Endothelial cell of umbilical vein (primary cell): ENCODE results near the gene TRIM14. TPM values are rescaled to one million over a fixed set of nuclear protein-coding genes. Genes with fewer than 3 reads are reported as not detected.

Experiments
- BruUV-seq: library from RNA; stranded (reverse); fragments of 400-500 nt; replicated peaks from 2 replicates; lab custom pipeline; 2021; lab: Mats Ljungman, UMichigan
- CTCF ChIA-PET: fragments of 300-600, 350-600 bp; sonication (Branson Sonifier 250); formaldehyde crosslinking; loops from one replicate; lab custom pipeline; 2021; ENCODE audit warnings: antibody characterized with exemption, inconsistent platforms; lab: Charles Lee
- POLR2A ChIA-PET: fragments of 300-600, 350-600 bp; sonication (Branson Sonifier 250); formaldehyde crosslinking; loops from one replicate; lab custom pipeline; 2021; ENCODE audit warnings: antibody characterized with exemption, inconsistent platforms; lab: Charles Lee
- DNase-seq: peaks from one replicate; pipeline ENCODE4 v3.0.0-alpha.2; 2011; ENCODE audit warnings: low read depth, low spot score
- FAIRE-seq: peaks from 2 replicates; lab custom pipeline; 2011; peaks lifted over from hg19 to GRCh38; lab: Jason Lieb, UNC
- H2AFZ ChIP-seq: 2 replicates; pipeline ENCODE4 v1.6.0; 2012; ENCODE audit warnings: low read depth, low read length, control low read depth, inconsistent platforms
- H3K27ac ChIP-seq: 2 replicates; pipeline ENCODE4 v1.5.1; 2011; ENCODE audit warnings: low read depth, mild to moderate bottlenecking, control low read depth, low read length, moderate library complexity; ENCODE audit not compliant: insufficient read depth
- H3K27me3 ChIP-seq, 2 experiments: 2 replicates each; pipeline versions ENCODE4 v1.6.0 to v1.6.1; 2011; ENCODE audit warnings: low read length in 2 of 2, mixed read lengths in 1 of 2; ENCODE audit not compliant: control insufficient read depth in 2 of 2, insufficient read depth in 2 of 2
- H3K36me3 ChIP-seq, 2 experiments: 2 replicates in 1 of 2; 3 replicates in 1 of 2; pipeline ENCODE4 v1.5.1; 2011; ENCODE audit warnings: low read length in 2 of 2, mild to moderate bottlenecking in 1 of 2, moderate library complexity in 1 of 2; ENCODE audit not compliant: control insufficient read depth in 2 of 2, insufficient read depth in 2 of 2; ENCODE audit errors: extremely low read depth in 1 of 2
- H3K4me1 ChIP-seq: 3 replicates; pipeline ENCODE4 v1.5.1; 2011; ENCODE audit warnings: mild to moderate bottlenecking, low read length; ENCODE audit not compliant: control insufficient read depth, insufficient read depth; ENCODE audit errors: extremely low read depth
- H3K4me2 ChIP-seq: 2 replicates; pipeline ENCODE4 v1.6.1; 2011; ENCODE audit warnings: low read length, control low read depth, mixed read lengths; ENCODE audit not compliant: insufficient read depth
- H3K4me3 ChIP-seq, 3 experiments: fragments of 200-600 bp in 1 of 3; sonication (generic), shearing (Covaris generic) in 1 of 3; replicated peaks in 1 of 3; 2 replicates each; pipeline ENCODE4 v1.5.1; 2011 to 2016; ENCODE audit warnings: control low read depth in 3 of 3, low read length in 3 of 3, mild to moderate bottlenecking in 2 of 3, inconsistent platforms in 1 of 3, low read depth in 1 of 3, moderate library complexity in 1 of 3; ENCODE audit not compliant: insufficient read depth in 1 of 3
- H3K79me2 ChIP-seq: 2 replicates; pipeline ENCODE4 v1.6.0; 2012; ENCODE audit warnings: low read length, inconsistent platforms; ENCODE audit not compliant: control insufficient read depth, insufficient read depth
- H3K9ac ChIP-seq: replicated peaks from 2 replicates; pipeline ENCODE3; 2011; ENCODE audit warnings: low read length, control low read depth; ENCODE audit not compliant: insufficient read depth; ENCODE audit errors: extremely low read depth
- H3K9me1 ChIP-seq: replicated peaks from 3 replicates; pipeline ENCODE4 v1.6.0; 2011; ENCODE audit warnings: mild to moderate bottlenecking, low read length; ENCODE audit not compliant: control insufficient read depth, insufficient read depth; ENCODE audit errors: extremely low read depth
- H3K9me3 ChIP-seq: replicated peaks from 2 replicates; pipeline ENCODE4 v1.5.1; 2012; ENCODE audit warnings: low read length, inconsistent platforms; ENCODE audit not compliant: control insufficient read depth, insufficient read depth
- H4K20me1 ChIP-seq: replicated peaks from 2 replicates; pipeline ENCODE3; 2011; ENCODE audit warnings: mild to moderate bottlenecking, low read length; ENCODE audit not compliant: control insufficient read depth, insufficient read depth; ENCODE audit errors: extremely low read depth
- EZH2 ChIP-seq: IDR thresholded peaks from 2 replicates; pipeline ENCODE4 v1.6.1; 2012; ENCODE audit warnings: borderline replicate concordance, low read depth, mild to moderate bottlenecking, moderate library complexity, low read length, inconsistent platforms; ENCODE audit not compliant: severe bottlenecking
- FOS ChIP-seq: IDR thresholded peaks from 2 replicates; pipeline ENCODE4 v1.6.1; 2011; ENCODE audit warnings: mild to moderate bottlenecking, low read length, moderate library complexity, borderline replicate concordance; ENCODE audit not compliant: insufficient read depth
- GATA2 ChIP-seq: IDR thresholded peaks from 2 replicates; pipeline ENCODE4 v1.7.0; 2011; ENCODE audit warnings: low read depth, mild to moderate bottlenecking, moderate library complexity, mixed read lengths, low read length; ENCODE audit not compliant: insufficient read length, insufficient read depth
- JUN ChIP-seq: IDR thresholded peaks from 2 replicates; pipeline ENCODE4 v1.6.1; 2011; ENCODE audit warnings: borderline replicate concordance, low read depth; ENCODE audit not compliant: insufficient read length, insufficient read depth
- MYC ChIP-seq: IDR thresholded peaks from one replicate; pipeline ENCODE4 v1.6.1; 2011; ENCODE audit warnings: mild to moderate bottlenecking, low read depth, low read length
- POLR2A ChIP-seq: IDR thresholded peaks from 2 replicates; pipeline ENCODE4 v1.6.1; 2012; ENCODE audit warnings: low read depth, mild to moderate bottlenecking, control low read depth, low read length
- POLR2AphosphoS5 ChIP-seq: IDR thresholded peaks from 2 replicates; pipeline ENCODE4 v1.6.1; 2012; ENCODE audit warnings: low read depth, mild to moderate bottlenecking, control low read depth, low read length, moderate library complexity; ENCODE audit not compliant: insufficient read depth
- dilution Hi-C: fragments of 300-500 bp; cut with MboI; formaldehyde crosslinking; loops from one replicate; pipeline ENCODE4 v1.15.0; 2019; ENCODE audit warnings: low sequenced_read_pairs; ENCODE audit not compliant: extremely low pct_ligation_motif_present
- intact Hi-C: fragments of 100-400 bp; cut with micrococcal nuclease; formaldehyde crosslinking; loops from one replicate; pipeline ENCODE4 v1.10.0; 2022
- polyA plus RNA-seq, 4 experiments: library from polyadenylated mRNA; depleted of rRNA in 3 of 4; stranded (reverse) in 3 of 4; unstranded in 1 of 4; fragments of >200 nt; gene quantifications; 2 replicates each; pipeline versions ENCODE4 v1.2.1 to v1.2.3, GENCODE V29; 2011 to 2012; ENCODE audit warnings: missing spikeins in 1 of 4
- total RNA-seq: library from RNA; stranded (reverse); gene quantifications from 2 replicates; pipeline ENCODE4 v1.2.3, GENCODE V29; 2021
- TF ChIP-seq, protein P1 (sequence below): IDR thresholded peaks from 2 replicates; pipeline ENCODE4 v1.6.1; 2011; ENCODE audit not compliant: insufficient read depth, insufficient read length
- TF ChIP-seq, protein P2 (sequence below), 2 donors: IDR thresholded peaks; 1 replicate in 1 of 2; 2 replicates in 1 of 2; pipeline ENCODE4 v1.5.1; 2011; ENCODE audit warnings: low read length in 2 of 2, mild to moderate bottlenecking in 2 of 2, moderate library complexity in 2 of 2, control low read depth in 1 of 2, inconsistent platforms in 1 of 2, low read depth in 1 of 2; ENCODE audit not compliant: insufficient read depth in 1 of 2; ENCODE audit errors: extremely low read depth in 1 of 2

Gene TRIM14
- total and polyA plus RNA-seq, 2 donors (not counting 3 experiments of a cell fraction or from before 2014, with no cell fraction given): 4.8 to 10.7 TPM

DNA sequence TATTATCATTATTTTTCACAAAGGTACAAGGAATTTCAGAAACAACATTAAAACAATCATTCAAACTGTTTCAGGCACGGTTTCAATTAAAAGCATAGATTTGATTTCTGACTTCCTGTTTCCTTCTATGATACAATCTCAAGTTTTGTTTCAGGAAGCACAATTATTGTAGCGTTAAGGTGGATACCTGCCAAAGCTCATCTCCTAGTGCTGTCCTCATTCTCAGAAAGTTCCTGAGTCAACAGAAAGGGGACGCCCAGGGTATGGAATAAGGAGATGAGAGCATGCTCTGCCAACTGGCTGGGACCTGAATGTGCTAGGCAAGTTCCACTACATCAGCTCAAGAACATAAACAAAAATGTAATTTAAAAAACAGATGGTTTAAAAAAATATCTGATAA, 2.0 kb upstream of the TRIM14 start:
- DNase-seq: peak; percentile 8
- Histone ChIP-seq H3K4me1 (peaks cover 12% of the 10 kb centered on the region), H3K79me2 (no peaks in the 10 kb centered on the region), H4K20me1 (no peaks in the 10 kb centered on the region), H3K4me3 (no peak overlapping the region), H3K36me3 (no peaks in the 10 kb centered on the region), H3K27ac (no peak overlapping the region), H3K9ac (no peak overlapping the region), H2AFZ (no peak overlapping the region), H3K9me1 (no peaks in the 10 kb centered on the region), H3K4me2 (no peak overlapping the region), H3K9me3 (no peaks in the 10 kb centered on the region), H3K27me3 (no peaks in the 10 kb centered on the region)
- BruUV-seq: no TSS peak
- peak; percentile 12 for FAIRE-seq
- intact Hi-C loops: no loop called here
- ChIA-PET POLR2A (no interaction called here), CTCF (interaction anchor here (0.6 to 1.7 kb wide), 7 partner anchors 10 to 655 kb away, joined by 3 to 7 read pairs (median 3); no protein-coding TSS in a partner anchor)
- TF ChIP-seq POLR2AphosphoS5 (no peak), EZH2 (no peak), JUN (no peak), FOS (no peak), MYC (no peak), GATA2 (no peak)
- TF ChIP-seq, protein P1, sequence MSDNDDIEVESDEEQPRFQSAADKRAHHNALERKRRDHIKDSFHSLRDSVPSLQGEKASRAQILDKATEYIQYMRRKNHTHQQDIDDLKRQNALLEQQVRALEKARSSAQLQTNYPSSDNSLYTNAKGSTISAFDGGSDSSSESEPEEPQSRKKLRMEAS: no peak
- dilution Hi-C loops: no loop called here

DNA sequence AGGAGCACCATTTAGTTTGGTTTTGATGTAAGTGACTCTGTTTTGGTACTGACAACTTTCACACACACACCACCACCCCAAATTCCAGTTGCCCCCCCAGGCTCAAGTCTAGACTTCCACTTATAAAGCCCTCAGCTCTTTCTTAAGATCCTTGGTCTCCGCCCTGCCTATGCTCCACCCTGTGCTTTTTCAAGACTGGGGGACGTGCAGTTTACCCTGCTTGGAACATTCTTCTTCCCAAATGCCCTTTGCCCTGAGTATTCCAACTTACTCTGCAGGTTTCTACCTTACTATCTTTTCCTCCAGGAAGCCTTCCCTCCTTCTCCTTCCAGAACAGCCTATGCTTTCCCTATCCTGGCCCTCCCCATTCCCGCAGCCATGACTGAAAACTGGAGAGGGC, 1.5 kb upstream of the TRIM14 start:
- intact Hi-C loops (no loop called here), dilution Hi-C loops (no loop called here)
- BruUV-seq: no TSS peak
- Histone ChIP-seq H3K9me1 (no peaks in the 10 kb centered on the region), H3K79me2 (no peaks in the 10 kb centered on the region), H3K27ac (no peak overlapping the region), H3K36me3 (no peaks in the 10 kb centered on the region), H3K9me3 (no peaks in the 10 kb centered on the region), H3K9ac (no peak overlapping the region), H4K20me1 (no peaks in the 10 kb centered on the region), H2AFZ (peak overlapping the region; percentile 9), H3K4me2 (no peak overlapping the region), H3K4me1 (peaks cover 12% of the 10 kb centered on the region), H3K27me3 (no peaks in the 10 kb centered on the region), H3K4me3 (no peak overlapping the region)
- TF ChIP-seq FOS (no peak), POLR2AphosphoS5 (no peak), JUN (no peak), MYC (no peak), GATA2 (no peak), EZH2 (no peak), POLR2A (no peak)
- TF ChIP-seq, protein P2, sequence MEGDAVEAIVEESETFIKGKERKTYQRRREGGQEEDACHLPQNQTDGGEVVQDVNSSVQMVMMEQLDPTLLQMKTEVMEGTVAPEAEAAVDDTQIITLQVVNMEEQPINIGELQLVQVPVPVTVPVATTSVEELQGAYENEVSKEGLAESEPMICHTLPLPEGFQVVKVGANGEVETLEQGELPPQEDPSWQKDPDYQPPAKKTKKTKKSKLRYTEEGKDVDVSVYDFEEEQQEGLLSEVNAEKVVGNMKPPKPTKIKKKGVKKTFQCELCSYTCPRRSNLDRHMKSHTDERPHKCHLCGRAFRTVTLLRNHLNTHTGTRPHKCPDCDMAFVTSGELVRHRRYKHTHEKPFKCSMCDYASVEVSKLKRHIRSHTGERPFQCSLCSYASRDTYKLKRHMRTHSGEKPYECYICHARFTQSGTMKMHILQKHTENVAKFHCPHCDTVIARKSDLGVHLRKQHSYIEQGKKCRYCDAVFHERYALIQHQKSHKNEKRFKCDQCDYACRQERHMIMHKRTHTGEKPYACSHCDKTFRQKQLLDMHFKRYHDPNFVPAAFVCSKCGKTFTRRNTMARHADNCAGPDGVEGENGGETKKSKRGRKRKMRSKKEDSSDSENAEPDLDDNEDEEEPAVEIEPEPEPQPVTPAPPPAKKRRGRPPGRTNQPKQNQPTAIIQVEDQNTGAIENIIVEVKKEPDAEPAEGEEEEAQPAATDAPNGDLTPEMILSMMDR (IDR thresholded peaks at IDR 0.05; ENCODE audit: extremely low read depth in 1 of 2, insufficient read depth in 1 of 2, low read depth in 1 of 2, low read length in 2 of 2): no peak
- TF ChIP-seq, protein P1: no peak
- no peak for FAIRE-seq
- POLR2A ChIA-PET: no interaction called here
- CTCF ChIA-PET: interaction anchor here (0.6 to 1.7 kb wide), 6 partner anchors 9 to 86 kb away, joined by 3 to 7 read pairs (median 3); no protein-coding TSS in a partner anchor
- no peak for DNase-seq
